BE2C (cell line): ENCODE results near the gene PPP2R1A.

Source experiments
- DNase-seq: peaks from one replicate; pipeline ENCODE4 v3.0.0-alpha.2; 2020
- H3K27me3 ChIP-seq: fragments of 250-450 bp; sonication (Bioruptor Pico); 2 replicates; pipeline ENCODE4 v1.5.1; 2020; ENCODE audit warnings: mild to moderate bottlenecking
- H3K36me3 ChIP-seq: fragments of 250-450 bp; sonication (Bioruptor Pico); 2 replicates; pipeline ENCODE4 v1.5.1; 2020; ENCODE audit warnings: mild to moderate bottlenecking
- H3K4me1 ChIP-seq: fragments of 250-450 bp; sonication (Bioruptor Pico); 2 replicates; pipeline ENCODE4 v1.5.1; 2020
- H3K4me3 ChIP-seq: 2 replicates; pipeline ENCODE4 v1.5.1; 2011; ENCODE audit warnings: low read depth, low read length
- H3K9me3 ChIP-seq: fragments of 250-450 bp; sonication (Bioruptor Pico); 2 replicates; pipeline ENCODE4 v1.5.1; 2020
- CTCF ChIP-seq: IDR thresholded peaks from 2 replicates; pipeline ENCODE4 v1.5.1; 2012; ENCODE audit warnings: mild to moderate bottlenecking, low read depth, low read length

The PPP2R1A gene

DNA sequence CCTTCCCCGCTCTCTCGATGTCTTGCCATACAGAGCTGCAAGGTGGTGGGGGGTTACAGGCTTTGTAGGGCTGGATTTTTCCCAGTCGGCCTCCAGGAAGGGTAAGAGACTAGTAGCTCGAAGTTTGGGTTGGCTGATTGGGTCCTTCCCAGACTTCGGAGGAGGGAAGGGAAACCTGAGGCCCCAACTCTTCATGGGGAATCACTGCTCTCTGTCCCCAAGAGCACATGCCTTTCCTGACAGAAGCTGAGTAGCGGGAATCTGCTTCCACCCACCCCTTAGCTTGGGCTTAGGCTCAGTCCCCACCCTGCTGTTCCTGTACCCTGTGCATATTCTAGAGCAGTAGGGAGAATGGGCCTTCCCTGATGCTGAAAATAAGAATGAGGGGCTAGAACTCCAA lies 39.7 kb downstream of the PPP2R1A start:
- Histone ChIP-seq H3K4me3 (no peak overlapping the region), H3K36me3 (peaks cover 21% of the 10 kb centered on the region), H3K27me3 (no peaks in the 10 kb centered on the region), H3K9me3 (no peaks in the 10 kb centered on the region), H3K4me1 (no peaks in the 10 kb centered on the region)
- TF ChIP-seq CTCF: no peak
- DNase-seq: no peak

DNA sequence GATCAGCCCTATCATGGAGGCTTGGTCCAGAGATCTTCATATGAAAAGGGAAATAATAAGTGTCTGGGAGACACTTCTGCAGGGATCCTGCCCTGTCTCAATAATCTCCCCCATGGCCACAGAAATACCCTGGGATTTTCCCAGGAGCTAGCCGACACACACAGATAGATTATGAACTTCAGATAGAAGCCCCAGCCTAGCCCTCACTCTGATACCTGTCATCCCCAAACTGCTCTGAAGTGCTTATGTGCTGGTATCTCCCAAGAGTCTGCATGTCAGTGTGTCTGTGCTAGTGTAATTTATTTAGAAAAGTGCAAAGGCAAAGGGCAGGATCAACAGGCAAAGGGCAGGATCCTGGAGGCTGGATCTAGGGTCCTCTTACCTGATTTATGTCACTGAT lies 40.8 kb downstream of the PPP2R1A start:
- TF ChIP-seq CTCF: no peak
- Histone ChIP-seq H3K36me3 (peaks cover 11% of the 10 kb centered on the region), H3K4me1 (no peaks in the 10 kb centered on the region), H3K4me3 (no peak overlapping the region), H3K27me3 (no peaks in the 10 kb centered on the region), H3K9me3 (no peaks in the 10 kb centered on the region)
- DNase-seq: no peak

- DNase-seq: no peak
- Histone ChIP-seq H3K36me3 (peaks cover 7% of the 10 kb centered on the region; the same call in 1 of the 2 replicates), H3K9me3 (no peaks in the 10 kb centered on the region), H3K4me1 (no peaks in the 10 kb centered on the region), H3K27me3 (no peaks in the 10 kb centered on the region), H3K4me3 (no peak overlapping the region)
- no peak for TF ChIP-seq CTCF
Observed at GRCh38 chr19:52231154-52231910, 41.5 kb downstream of the PPP2R1A start.

DNA sequence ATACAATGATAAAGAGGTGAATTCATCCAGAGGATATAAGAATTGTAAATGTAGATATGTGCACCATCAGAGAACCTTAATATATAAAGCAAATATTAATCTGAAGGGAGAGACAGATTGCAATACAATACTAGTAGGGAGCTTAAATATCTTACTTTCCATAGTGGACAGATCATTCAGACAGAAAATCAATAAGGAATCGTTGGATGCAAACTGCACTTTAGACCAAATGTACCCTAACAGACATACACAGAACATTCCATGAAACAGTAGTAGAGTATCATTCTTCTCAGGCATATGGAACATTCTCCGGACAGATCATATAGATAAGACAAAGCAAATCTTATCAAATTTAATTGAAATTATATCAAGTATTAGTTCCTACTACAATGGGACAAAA lies 44.6 kb downstream of the PPP2R1A start:
- no peak for DNase-seq
- Histone ChIP-seq H3K36me3 (no peaks in the 10 kb centered on the region), H3K9me3 (no peaks in the 10 kb centered on the region), H3K27me3 (no peaks in the 10 kb centered on the region), H3K4me3 (no peak overlapping the region), H3K4me1 (no peaks in the 10 kb centered on the region)
- TF ChIP-seq CTCF: no peak

DNA sequence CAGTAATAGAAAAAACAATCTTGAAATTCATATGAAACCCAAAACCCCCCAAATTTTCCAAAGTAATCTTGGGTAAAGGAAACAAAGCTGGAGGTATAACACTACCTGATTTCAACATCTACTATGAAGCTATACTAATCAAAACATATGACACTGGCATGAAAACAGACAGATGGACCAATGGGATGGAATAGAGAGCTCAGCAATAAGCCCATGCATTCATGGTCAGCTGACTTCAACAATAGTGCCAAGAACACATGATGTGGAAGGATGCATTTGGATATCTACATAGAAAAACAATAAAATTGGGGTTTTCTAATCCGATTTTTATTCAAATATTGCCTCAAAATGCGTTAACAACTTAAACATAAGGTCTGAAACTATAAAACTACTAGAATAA lies 47.3 kb downstream of the PPP2R1A start:
- H3K4me1 ChIP-seq: no peaks in the 10 kb centered on the region
- TF ChIP-seq CTCF: no peak
- no peak overlapping the region for H3K4me3 ChIP-seq
- H3K9me3 ChIP-seq: no peaks in the 10 kb centered on the region
- no peaks in the 10 kb centered on the region for H3K27me3 ChIP-seq
- no peaks in the 10 kb centered on the region for H3K36me3 ChIP-seq
- DNase-seq: no peak

- no peaks in the 10 kb centered on the region for H3K27me3 ChIP-seq
- no peak overlapping the region for H3K4me3 ChIP-seq
- no peaks in the 10 kb centered on the region for H3K36me3 ChIP-seq
- no peaks in the 10 kb centered on the region for H3K9me3 ChIP-seq
- TF ChIP-seq CTCF: peak; percentile 88
- peak; percentile 43 for DNase-seq
- H3K4me1 ChIP-seq: no peaks in the 10 kb centered on the region
Observed at GRCh38 chr19:52237771-52238400, 48.0 kb downstream of the PPP2R1A start.
